ENCODE data around the gene AFP. TPM values are rescaled to one million over a fixed set of nuclear protein-coding genes. Genes with fewer than 3 reads are reported as not detected.
A peak's percentile ranks its signal among the peaks of the same experiment; 100 is the strongest.

Gene AFP
- total and polyA plus RNA-seq, 4 experiments from 2014 or later = not detected

GRCh38 chr4:73446336-73446938 is 10.4 kb downstream of the AFP start:
- intact Hi-C loops (cut with micrococcal nuclease) = loop anchor here (1.0 to 5.0 kb wide), 2 partner anchors 134 to 744 kb away; no protein-coding TSS in a partner anchor
- H3K36me3 Mint-ChIP-seq = no peaks in the 10 kb centered on the region
- H3K27me3 Mint-ChIP-seq = peaks cover 6 to 11% of the 10 kb centered on the region in 2 donors
- no peaks in the 10 kb centered on the region for H3K4me1 Mint-ChIP-seq
- H3K9me3 Mint-ChIP-seq = no peaks in the 10 kb centered on the region
- Histone ChIP-seq H3K36me3 (ENCODE audit: insufficient read depth, low read length) (no peaks in the 10 kb centered on the region), H3K9me3 (ENCODE audit: control insufficient read depth in 1 of 2, low read length in 2 of 2) (no peaks in the 10 kb centered on the region), H3K27me3 (ENCODE audit: insufficient read depth, low read length) (no peaks in the 10 kb centered on the region), H3K4me3 (ENCODE audit: low read length in 2 of 2) (no peak overlapping the region), H3K4me1 (ENCODE audit: insufficient read depth, low read length) (no peaks in the 10 kb centered on the region), H3K27ac (ENCODE audit: low read depth, low read length) (no peak overlapping the region)
- ChIA-PET CTCF (ENCODE audit: partially characterized antibody) (interaction anchor here (0.7 to 1.2 kb wide), 3 partner anchors 10 to 22 kb away, joined by 3 to 4 read pairs (median 3); no protein-coding TSS in a partner anchor), POLR2A (ENCODE audit: partially characterized antibody) (no interaction called here)
- H3K27ac Mint-ChIP-seq = no peak overlapping the region
- H3K4me3 Mint-ChIP-seq = no peak overlapping the region
- DNase-seq = peak in 4 of 5 donors; percentile 6 to 32 (median 14)

DNA sequence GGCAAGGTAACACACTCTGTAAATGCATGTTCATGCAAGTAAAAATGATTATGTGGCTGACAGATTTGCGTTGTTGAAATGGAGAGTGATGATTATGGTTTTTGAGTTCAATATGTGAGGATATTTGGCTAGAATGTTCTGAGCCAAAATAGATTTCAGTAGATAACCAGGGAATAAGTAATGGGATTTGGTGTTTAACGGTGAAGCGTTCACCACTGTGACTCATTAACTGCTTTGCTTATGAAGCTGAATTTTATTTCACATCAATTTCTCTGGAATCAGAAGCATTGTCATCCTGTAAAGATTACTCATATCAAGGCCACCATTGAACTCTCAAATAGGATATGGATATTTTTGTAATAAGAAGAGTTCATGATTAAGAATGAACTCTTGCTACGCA is 11.7 kb downstream of the AFP start:
- Mint-ChIP-seq H3K27ac (no peak overlapping the region), H3K4me3 (no peak overlapping the region), H3K36me3 (no peaks in the 10 kb centered on the region), H3K9me3 (no peaks in the 10 kb centered on the region), H3K4me1 (no peaks in the 10 kb centered on the region), H3K27me3 (peaks cover 3 to 11% of the 10 kb centered on the region in 2 donors)
- CTCF ChIA-PET (ENCODE audit: partially characterized antibody) = no interaction called here
- intact Hi-C loops (cut with micrococcal nuclease) = loop anchor here (5.0 kb wide), 1 partner anchor 135 kb away; no protein-coding TSS in a partner anchor
- Histone ChIP-seq H3K27ac (ENCODE audit: low read depth, low read length) (no peak overlapping the region), H3K9me3 (ENCODE audit: control insufficient read depth in 1 of 2, low read length in 2 of 2) (no peaks in the 10 kb centered on the region), H3K4me3 (ENCODE audit: low read length in 2 of 2) (no peak overlapping the region), H3K4me1 (ENCODE audit: insufficient read depth, low read length) (no peaks in the 10 kb centered on the region), H3K36me3 (ENCODE audit: insufficient read depth, low read length) (no peaks in the 10 kb centered on the region), H3K27me3 (ENCODE audit: insufficient read depth, low read length) (no peaks in the 10 kb centered on the region)
- DNase-seq = no peak
- POLR2A ChIA-PET (ENCODE audit: partially characterized antibody) = no interaction called here

GRCh38 chr4:73448448-73449203 is 12.6 kb downstream of the AFP start:
- intact Hi-C loops (cut with micrococcal nuclease) = loop anchor here (5.0 kb wide), 1 partner anchor 136 kb away; no protein-coding TSS in a partner anchor
- POLR2A ChIA-PET (ENCODE audit: partially characterized antibody) = no interaction called here
- H3K27me3 ChIP-seq (ENCODE audit: insufficient read depth, low read length) = no peaks in the 10 kb centered on the region
- no peak overlapping the region for H3K4me3 ChIP-seq (ENCODE audit: low read length in 2 of 2)
- CTCF ChIA-PET (ENCODE audit: partially characterized antibody) = no interaction called here
- Mint-ChIP-seq H3K9me3 (no peaks in the 10 kb centered on the region), H3K27ac (no peak overlapping the region), H3K4me1 (no peaks in the 10 kb centered on the region), H3K27me3 (peaks cover 3 to 8% of the 10 kb centered on the region in 2 donors), H3K36me3 (no peaks in the 10 kb centered on the region), H3K4me3 (no peak overlapping the region)
- no peak overlapping the region for H3K27ac ChIP-seq (ENCODE audit: low read depth, low read length)
- no peaks in the 10 kb centered on the region for H3K36me3 ChIP-seq (ENCODE audit: insufficient read depth, low read length)
- H3K9me3 ChIP-seq (ENCODE audit: control insufficient read depth in 1 of 2, low read length in 2 of 2) = no peaks in the 10 kb centered on the region
- no peaks in the 10 kb centered on the region for H3K4me1 ChIP-seq (ENCODE audit: insufficient read depth, low read length)
- no peak for DNase-seq

DNA sequence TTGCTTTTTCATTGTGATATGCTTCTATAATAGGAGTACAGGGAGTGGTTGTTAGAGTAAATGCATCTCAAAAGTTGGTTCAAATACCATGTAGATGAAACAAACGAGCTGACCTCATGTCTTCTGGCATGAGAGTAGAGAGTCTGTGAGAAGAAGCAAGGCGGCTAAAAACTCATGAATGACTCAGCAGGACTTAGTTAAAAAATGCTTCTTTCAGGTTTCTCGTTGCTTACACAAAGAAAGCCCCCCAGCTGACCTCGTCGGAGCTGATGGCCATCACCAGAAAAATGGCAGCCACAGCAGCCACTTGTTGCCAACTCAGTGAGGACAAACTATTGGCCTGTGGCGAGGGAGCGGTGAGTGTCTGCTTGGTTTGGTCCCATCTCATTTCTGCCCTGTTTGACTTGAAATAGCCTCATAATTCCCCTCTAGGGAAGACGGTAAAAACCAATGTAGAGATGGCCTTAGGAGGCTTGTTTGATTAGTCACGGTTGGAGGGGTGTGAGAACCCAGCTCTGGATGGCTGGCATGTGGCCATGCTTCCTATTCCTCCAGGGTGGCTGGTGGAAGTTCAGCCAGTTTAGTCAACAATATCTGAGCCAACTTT is 14.5 kb downstream of the AFP start:
- H3K27me3 ChIP-seq (ENCODE audit: insufficient read depth, low read length) = no peaks in the 10 kb centered on the region
- Mint-ChIP-seq H3K4me3 (no peak overlapping the region), H3K4me1 (no peaks in the 10 kb centered on the region), H3K36me3 (no peaks in the 10 kb centered on the region), H3K9me3 (no peaks in the 10 kb centered on the region), H3K27me3 (peaks cover 3 to 8% of the 10 kb centered on the region in 2 donors), H3K27ac (no peak overlapping the region)
- H3K4me1 ChIP-seq (ENCODE audit: insufficient read depth, low read length) = no peaks in the 10 kb centered on the region
- no peak overlapping the region for H3K4me3 ChIP-seq (ENCODE audit: low read length in 2 of 2)
- no peak for DNase-seq
- ChIA-PET POLR2A (ENCODE audit: partially characterized antibody) (no interaction called here), CTCF (ENCODE audit: partially characterized antibody) (no interaction called here)
- H3K36me3 ChIP-seq (ENCODE audit: insufficient read depth, low read length) = no peaks in the 10 kb centered on the region
- H3K9me3 ChIP-seq (ENCODE audit: control insufficient read depth in 1 of 2, low read length in 2 of 2) = no peaks in the 10 kb centered on the region
- intact Hi-C loops (cut with micrococcal nuclease) = no loop called here
- no peak overlapping the region for H3K27ac ChIP-seq (ENCODE audit: low read depth, low read length)

DNA sequence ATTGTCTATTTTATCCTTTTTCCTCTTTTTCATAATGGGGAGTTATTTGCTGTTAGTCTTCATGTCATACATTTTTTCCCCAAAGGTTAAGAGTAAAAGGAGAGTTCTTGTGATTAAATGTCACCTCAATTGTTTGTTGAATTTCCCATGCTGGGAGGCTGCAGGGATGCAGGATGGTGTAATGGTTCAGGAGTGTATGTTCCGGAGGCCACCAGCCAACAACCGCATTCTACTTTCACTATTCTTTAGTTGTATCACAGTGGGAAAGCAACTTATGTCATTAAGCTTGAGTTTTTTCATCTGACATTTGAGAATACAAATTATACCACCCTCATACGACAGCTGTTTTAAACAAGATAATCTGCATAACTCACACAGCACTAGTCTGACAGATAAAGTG is 15.4 kb downstream of the AFP start:
- Histone ChIP-seq H3K4me3 (ENCODE audit: low read length in 2 of 2) (no peak overlapping the region), H3K4me1 (ENCODE audit: insufficient read depth, low read length) (no peaks in the 10 kb centered on the region), H3K9me3 (ENCODE audit: control insufficient read depth in 1 of 2, low read length in 2 of 2) (no peaks in the 10 kb centered on the region), H3K36me3 (ENCODE audit: insufficient read depth, low read length) (no peaks in the 10 kb centered on the region), H3K27me3 (ENCODE audit: insufficient read depth, low read length) (no peaks in the 10 kb centered on the region), H3K27ac (ENCODE audit: low read depth, low read length) (no peak overlapping the region)
- POLR2A ChIA-PET (ENCODE audit: partially characterized antibody) = no interaction called here
- CTCF ChIA-PET (ENCODE audit: partially characterized antibody) = no interaction called here
- Mint-ChIP-seq H3K27me3 (peaks cover 3 to 6% of the 10 kb centered on the region in 2 donors), H3K9me3 (no peaks in the 10 kb centered on the region), H3K4me1 (no peaks in the 10 kb centered on the region), H3K27ac (no peak overlapping the region), H3K36me3 (no peaks in the 10 kb centered on the region), H3K4me3 (no peak overlapping the region)
- no peak for DNase-seq
- intact Hi-C loops (cut with micrococcal nuclease) = no loop called here

GRCh38 chr4:73451981-73452747 is 16.1 kb downstream of the AFP start:
- H3K27me3 Mint-ChIP-seq = peaks cover 2 to 5% of the 10 kb centered on the region in 2 donors
- Histone ChIP-seq H3K27me3 (ENCODE audit: insufficient read depth, low read length) (no peaks in the 10 kb centered on the region), H3K4me3 (ENCODE audit: low read length in 2 of 2) (no peak overlapping the region), H3K9me3 (ENCODE audit: control insufficient read depth in 1 of 2, low read length in 2 of 2) (no peaks in the 10 kb centered on the region), H3K4me1 (ENCODE audit: insufficient read depth, low read length) (no peaks in the 10 kb centered on the region), H3K36me3 (ENCODE audit: insufficient read depth, low read length) (no peaks in the 10 kb centered on the region), H3K27ac (ENCODE audit: low read depth, low read length) (no peak overlapping the region)
- no peaks in the 10 kb centered on the region for H3K9me3 Mint-ChIP-seq
- intact Hi-C loops (cut with micrococcal nuclease) = no loop called here
- CTCF ChIA-PET (ENCODE audit: partially characterized antibody) = no interaction called here
- no peak for DNase-seq
- POLR2A ChIA-PET (ENCODE audit: partially characterized antibody) = no interaction called here
- no peaks in the 10 kb centered on the region for H3K36me3 Mint-ChIP-seq
- no peak overlapping the region for H3K27ac Mint-ChIP-seq
- H3K4me1 Mint-ChIP-seq = no peaks in the 10 kb centered on the region
- H3K4me3 Mint-ChIP-seq = no peak overlapping the region
